ENCODE data around the gene OVCH2.
"Not testable (repeated sequence)": the region's sequence is repeated elsewhere in the genome, so short reads cannot be mapped to it uniquely, and the experiment has no call there.

OVCH2 gene

DNA sequence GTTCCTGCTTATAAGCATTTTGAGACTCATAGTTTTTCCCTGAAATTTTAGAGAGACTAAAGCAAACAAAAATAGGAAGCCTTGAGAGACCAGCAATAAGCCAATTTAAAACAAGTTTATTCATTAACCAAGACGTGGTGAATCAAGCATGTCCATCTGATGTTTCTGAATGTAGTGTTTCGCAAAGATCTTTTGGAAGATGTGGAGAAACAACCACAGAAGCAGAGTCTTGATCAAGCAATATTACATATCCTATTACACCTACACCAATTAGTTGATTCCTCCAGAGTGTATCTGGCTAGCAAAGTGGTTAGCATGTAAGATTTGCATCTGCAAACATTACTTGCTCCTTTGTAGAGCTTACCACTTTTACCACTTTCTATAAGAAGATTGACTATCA lies at the start of gene OVCH2:
Gene OVCH2, minus strand, starts transcription at position 101 of the 400 bp plus-strand sequence. Its CDS starts 83 bp downstream, at position 18.
- DNase-seq (ENCODE audit: extremely low spot score, insufficient read length, low read depth): no peak
- no peak for FAIRE-seq

- DNase-seq (ENCODE audit: extremely low spot score, insufficient read length, low read depth): no peak
- no peak for FAIRE-seq
Observed at GRCh38 chr11:7749456-7749855, 43.2 kb upstream of the OVCH2 start.

DNA sequence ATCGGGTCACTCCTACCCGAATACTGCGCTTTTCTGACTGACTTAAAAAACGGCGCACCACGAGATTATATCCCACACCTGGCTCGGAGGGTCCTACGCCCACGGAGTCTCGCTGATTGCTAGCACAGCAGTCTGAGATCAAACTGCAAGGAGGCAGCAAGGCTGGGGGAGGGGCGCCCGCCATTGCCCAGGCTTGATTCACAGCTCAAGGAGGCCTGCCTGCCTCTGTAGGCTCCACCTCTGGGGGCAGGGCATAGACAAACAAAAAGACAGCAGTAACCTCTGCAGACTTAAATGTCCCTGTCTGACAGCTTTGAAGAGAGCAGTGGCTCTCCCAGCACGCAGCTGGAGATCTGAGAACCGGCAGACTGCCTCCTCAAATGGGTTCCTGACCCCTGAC lies 28.5 kb upstream of the OVCH2 start:
- DNase-seq (ENCODE audit: extremely low spot score, insufficient read length, low read depth); FAIRE-seq: not testable (repeated sequence)

- no peak for DNase-seq (ENCODE audit: extremely low spot score, insufficient read length, low read depth)
- FAIRE-seq: no peak
Observed at GRCh38 chr11:7714786-7715185, 8.5 kb upstream of the OVCH2 start.

- DNase-seq (ENCODE audit: extremely low spot score, insufficient read length, low read depth) (no peak), FAIRE-seq (no peak)
Observed at GRCh38 chr11:7703740-7704139, 2.5 kb downstream of the OVCH2 start.

GRCh38 chr11:7696424-7696823 lies 9.9 kb downstream of the OVCH2 start:
- no peak for DNase-seq (ENCODE audit: extremely low spot score, insufficient read length, low read depth)
- no peak for FAIRE-seq

DNA sequence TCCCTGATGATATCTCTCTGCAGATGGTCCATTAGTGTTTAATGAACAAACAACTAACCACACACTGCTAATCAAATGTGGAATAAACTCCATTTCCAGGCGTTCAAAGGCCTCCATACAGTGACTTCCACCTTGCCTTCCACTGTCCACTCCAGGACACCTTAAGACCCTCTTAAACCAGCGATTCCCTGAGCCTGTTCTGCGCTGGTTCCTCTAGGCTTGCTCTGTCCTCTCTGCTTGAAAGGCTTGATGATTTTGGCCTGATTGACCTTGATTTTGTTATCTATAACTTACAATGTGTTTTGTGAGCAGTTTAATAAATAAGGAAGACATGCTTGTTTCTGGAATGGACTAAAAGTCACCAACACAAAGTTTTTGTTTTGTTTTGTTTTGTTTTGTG lies 12.0 kb downstream of the OVCH2 start:
- DNase-seq (ENCODE audit: extremely low spot score, insufficient read length, low read depth) (no peak), FAIRE-seq (no peak)

GRCh38 chr11:7692426-7692825 lies 13.9 kb downstream of the OVCH2 start:
- DNase-seq (ENCODE audit: extremely low spot score, insufficient read length, low read depth) (no peak), FAIRE-seq (no peak)

DNA sequence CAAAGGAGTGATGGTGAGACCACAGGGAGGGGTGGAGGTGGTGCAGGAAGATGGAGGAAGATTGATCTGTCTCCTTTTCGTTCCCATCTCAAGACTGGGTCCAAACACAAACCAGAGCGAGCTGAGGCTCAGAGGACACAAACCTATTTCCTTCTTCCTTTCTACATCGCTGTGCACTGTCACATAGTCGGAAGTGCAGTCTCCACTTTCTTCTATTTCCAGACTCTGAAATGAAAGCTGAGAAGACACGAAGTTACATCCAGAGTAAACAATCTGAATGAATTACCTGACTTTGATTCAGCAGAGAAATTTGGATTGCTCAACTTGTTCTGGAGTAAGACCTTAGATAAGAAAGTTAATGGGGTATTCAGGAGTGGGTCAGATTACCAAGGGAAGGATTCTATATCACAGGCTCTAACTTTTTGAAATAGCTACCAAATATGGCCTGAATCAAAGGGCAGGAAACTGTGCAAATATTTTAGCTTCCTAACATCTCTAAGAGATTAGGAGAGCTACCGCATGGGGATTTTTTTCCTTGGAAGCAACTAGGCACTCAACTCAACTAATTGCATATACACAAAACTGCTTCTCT lies 14.4 kb downstream of the OVCH2 start:
- DNase-seq (ENCODE audit: extremely low spot score, insufficient read length, low read depth) (no peak), FAIRE-seq (no peak)

DNA sequence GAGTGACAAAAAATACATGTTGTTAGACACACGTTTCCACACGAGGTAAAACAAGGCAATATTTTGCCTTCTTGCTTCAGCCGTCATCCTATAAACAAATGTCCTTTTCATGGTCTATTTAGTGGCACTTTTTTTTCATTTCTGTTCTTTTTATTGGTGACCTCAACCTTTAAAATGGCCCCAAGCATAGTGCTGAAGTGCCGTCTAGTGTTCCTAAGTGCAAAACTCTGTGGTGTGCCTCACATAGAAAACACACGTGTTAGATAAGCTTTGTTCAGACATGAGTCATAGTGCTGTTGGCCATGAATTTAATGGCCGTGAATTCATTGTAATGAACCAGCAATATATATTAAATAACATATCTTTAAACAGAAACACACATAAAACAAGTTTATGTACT lies 15.6 kb downstream of the OVCH2 start:
- FAIRE-seq: peak; percentile 68
- no peak for DNase-seq (ENCODE audit: extremely low spot score, insufficient read length, low read depth)

- FAIRE-seq (no peak), DNase-seq (ENCODE audit: extremely low spot score, insufficient read length, low read depth) (no peak)
Observed at GRCh38 chr11:7689239-7689638, 17.0 kb downstream of the OVCH2 start.

DNA sequence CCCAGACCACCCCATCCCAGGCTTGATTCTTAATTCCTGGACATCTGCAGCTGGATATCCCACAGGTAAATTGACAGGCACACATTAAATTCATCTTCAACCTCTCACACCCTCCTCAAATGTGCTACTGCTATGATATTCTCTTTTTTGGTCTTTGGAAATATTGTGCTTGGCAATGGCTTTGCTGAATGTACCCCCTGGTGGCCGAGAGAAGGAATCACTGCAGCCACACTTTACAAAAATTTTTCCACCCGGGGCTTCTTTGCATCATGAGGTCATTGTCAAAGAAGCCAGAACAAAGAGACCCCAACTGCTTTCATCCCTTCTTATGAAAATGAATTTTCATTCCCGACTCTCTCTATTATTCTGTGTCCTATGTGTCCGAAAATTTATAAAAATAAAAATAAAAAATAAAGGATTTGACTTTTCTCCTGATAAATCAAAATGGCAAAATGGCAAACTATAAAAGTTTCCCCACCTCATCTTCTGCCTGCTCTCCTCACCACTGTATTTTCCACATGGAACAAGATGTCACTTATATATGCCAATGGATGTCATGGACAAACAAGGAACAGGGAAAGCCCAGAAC lies 17.9 kb downstream of the OVCH2 start:
- FAIRE-seq (peak; percentile 80), DNase-seq (ENCODE audit: extremely low spot score, insufficient read length, low read depth) (no peak)

- FAIRE-seq (no peak), DNase-seq (ENCODE audit: extremely low spot score, insufficient read length, low read depth) (no peak)
Observed at GRCh38 chr11:7687386-7687785, 18.9 kb downstream of the OVCH2 start.

- DNase-seq (ENCODE audit: extremely low spot score, insufficient read length, low read depth): no peak
- no peak for FAIRE-seq
Observed at GRCh38 chr11:7686761-7687160, 19.5 kb downstream of the OVCH2 start.

- FAIRE-seq: no peak
Observed at GRCh38 chr11:7683571-7683970, 22.7 kb downstream of the OVCH2 start.

GRCh38 chr11:7677796-7678201 lies 28.5 kb downstream of the OVCH2 start:
- FAIRE-seq (no peak), DNase-seq (ENCODE audit: extremely low spot score, insufficient read length, low read depth) (no peak)

More at GRCh38 chr11:7683571-7683970, 22.7 kb downstream of the OVCH2 start:
- no peak for DNase-seq (ENCODE audit: extremely low spot score, insufficient read length, low read depth)

DNA sequence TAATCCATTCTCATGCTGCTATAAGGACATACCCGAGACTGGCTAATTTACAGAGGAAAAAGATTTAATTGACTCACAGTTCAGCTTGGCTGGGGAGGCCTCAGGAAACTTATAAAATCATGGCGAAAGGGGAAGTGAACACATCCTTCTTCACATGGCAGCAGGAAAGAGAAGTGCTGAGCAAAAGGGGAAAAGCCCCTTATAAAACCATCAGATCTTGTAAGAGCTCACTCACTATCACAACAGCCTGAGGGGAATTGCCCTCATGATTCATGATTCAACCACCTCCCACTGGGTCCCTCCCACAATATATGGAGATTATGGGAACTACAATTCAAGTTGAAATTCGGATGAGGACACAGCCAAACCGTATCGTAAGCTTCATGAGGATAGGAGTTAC lies 29.2 kb downstream of the OVCH2 start:
- FAIRE-seq (no peak), DNase-seq (ENCODE audit: extremely low spot score, insufficient read length, low read depth) (no peak)

DNA sequence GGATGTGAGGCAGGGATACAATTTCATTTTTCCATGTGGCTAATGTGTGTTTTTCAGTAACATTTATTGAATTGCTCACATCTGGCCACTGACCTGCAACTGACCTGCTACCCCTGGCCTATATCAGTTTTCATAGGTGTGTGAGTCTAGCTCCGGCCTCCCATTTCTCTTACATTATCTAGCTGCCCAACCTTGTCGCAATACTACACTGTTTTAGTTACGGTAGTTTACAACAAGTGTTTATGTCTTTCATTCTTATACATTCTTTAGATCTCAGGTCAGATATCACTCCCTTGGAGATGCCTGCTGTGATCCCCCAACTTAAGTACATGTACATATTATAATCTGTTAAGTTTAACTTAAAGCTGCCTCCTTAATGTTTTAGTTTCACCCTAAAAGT lies 30.6 kb downstream of the OVCH2 start:
- FAIRE-seq (no peak), DNase-seq (ENCODE audit: extremely low spot score, insufficient read length, low read depth) (no peak)

DNA sequence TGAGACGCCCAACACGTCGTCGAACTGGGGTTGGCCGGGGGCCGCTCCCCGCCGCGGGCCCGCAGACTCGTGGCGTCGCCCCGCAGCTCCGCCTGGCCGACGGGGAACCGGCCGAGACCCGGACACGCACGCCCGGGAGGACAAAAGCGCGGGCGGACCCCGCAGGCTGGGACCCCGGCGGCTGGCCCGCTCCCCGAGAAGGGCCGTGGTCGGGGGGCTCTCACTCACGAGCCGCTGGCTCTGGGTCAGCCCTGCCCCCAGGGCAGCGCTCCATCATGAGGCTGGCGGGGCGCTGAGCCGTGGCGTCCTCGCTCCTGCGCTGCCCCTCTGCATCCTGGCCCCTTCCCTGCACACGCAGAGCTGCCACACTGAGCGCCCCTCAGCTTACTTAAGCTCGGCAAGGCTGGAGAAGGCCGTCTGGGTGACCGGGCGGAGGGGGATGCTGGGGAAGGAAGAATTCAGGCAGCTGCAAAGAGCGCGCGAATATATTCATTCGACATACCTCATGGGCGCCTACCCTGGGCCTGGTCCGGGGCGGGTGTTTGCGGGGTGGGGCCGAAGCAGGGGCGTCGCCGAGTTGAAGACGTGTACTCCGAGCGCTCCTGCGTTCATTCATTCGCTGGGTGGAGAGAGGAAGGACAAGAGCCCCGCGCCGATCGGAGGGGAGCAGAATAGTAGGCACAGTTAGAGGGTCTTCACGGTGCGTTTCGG lies 32.4 kb downstream of the OVCH2 start:
- FAIRE-seq (no peak), DNase-seq (ENCODE audit: extremely low spot score, insufficient read length, low read depth) (no peak)

- DNase-seq (ENCODE audit: extremely low spot score, insufficient read length, low read depth) (no peak), FAIRE-seq (no peak)
Observed at GRCh38 chr11:7672960-7673723, 33.1 kb downstream of the OVCH2 start, which contains the start of gene CYB5R2. CYB5R2 (minus strand) TSS chr11:7673500; CDS start chr11:7672825, 675 bp downstream.
